ENCODE results near the gene SLC25A47.

The SLC25A47 gene

DNA sequence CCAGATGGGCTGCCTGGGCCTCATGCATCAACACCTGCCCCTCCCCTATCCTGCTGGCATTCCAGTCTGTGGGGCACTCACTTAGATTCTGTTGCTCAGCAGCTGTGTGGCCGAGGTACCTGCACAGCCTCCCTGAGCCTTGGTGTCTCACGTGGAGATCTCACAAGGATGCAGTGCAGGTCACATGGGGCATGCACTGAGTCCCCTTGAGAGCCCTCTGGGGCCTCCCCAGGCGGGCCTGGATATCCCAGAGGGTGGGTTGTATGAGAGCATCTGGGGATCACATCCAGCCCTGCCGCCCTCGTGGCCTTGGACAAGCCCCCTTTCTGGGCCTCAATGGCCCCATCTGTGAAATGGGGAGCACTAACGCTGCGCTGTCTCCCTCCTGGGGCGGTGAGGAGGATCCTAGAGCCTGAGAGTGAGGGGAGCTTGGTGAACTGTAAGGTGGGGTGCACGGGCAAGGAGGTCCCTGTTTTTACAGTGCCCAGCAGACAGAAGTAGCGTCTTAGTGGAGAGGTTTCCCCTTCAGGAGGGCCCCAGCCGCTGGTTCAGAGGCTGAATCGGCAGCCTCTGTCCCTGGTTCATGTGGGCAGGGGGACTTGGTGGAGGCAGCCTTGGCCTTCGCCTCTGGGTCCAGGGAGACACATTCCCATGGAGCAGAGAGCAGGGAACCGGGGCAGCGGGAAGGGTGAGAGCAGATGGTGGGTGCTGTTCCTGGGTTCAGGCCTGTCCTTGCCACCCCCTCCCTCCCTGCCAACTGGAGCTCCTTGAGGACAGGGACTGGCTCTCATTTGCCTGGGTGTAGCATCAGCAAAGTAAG is 791 bp upstream of the SLC25A47 start:
- Histone ChIP-seq H3K27me3 (ENCODE audit: insufficient read depth, insufficient read length) (no peaks in the 10 kb centered on the region), H3K9ac (ENCODE audit: insufficient read length, low read depth) (no peak overlapping the region), H3K9me3 (ENCODE audit: insufficient read depth, low read length) (no peaks in the 10 kb centered on the region), H3K36me3 (ENCODE audit: insufficient read depth, insufficient read length, low read length) (no peaks in the 10 kb centered on the region), H3K4me1 (ENCODE audit: insufficient read depth, insufficient read length) (peaks cover 1% of the 10 kb centered on the region), H3K4me3 (ENCODE audit: insufficient read length, low read depth) (no peak overlapping the region)
- no peak for DNase-seq (ENCODE audit: low read depth, low spot score)
- TF ChIP-seq ZNF274 (IDR thresholded peaks at IDR 0.05; ENCODE audit: low read depth, low read length), result no peak
- no peak for TF ChIP-seq YY1 (IDR thresholded peaks at IDR 0.05; ENCODE audit: insufficient read depth, insufficient read length)
- TF ChIP-seq SUZ12 (IDR thresholded peaks at IDR 0.05; ENCODE audit: extremely low read depth, insufficient read depth, insufficient read length), result no peak

DNA sequence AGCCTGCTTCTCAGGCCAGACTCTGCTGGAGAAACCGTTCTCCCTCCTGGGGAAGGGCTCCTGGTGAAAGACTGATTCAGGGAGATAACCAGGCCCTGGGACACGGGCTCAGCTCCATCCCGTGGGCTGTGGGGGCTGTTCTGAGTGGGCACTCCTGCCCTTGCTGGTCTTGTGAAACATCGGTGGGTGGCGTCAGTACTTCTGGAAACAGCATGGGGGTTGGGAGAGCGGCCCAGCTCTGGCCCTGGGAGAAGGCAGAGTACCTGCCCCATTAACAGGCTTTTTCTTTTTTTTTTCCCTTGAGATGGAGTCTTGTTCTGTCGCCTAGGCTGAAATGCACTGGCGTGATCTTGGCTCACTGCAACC is 786 bp downstream of the SLC25A47 start:
- Histone ChIP-seq H3K4me1 (ENCODE audit: insufficient read depth, insufficient read length) (peaks cover 1% of the 10 kb centered on the region), H3K36me3 (ENCODE audit: insufficient read depth, insufficient read length, low read length) (no peaks in the 10 kb centered on the region), H3K27me3 (ENCODE audit: insufficient read depth, insufficient read length) (no peaks in the 10 kb centered on the region), H3K9me3 (ENCODE audit: insufficient read depth, low read length) (no peaks in the 10 kb centered on the region), H3K4me3 (ENCODE audit: insufficient read length, low read depth) (no peak overlapping the region), H3K9ac (ENCODE audit: insufficient read length, low read depth) (no peak overlapping the region)
- TF ChIP-seq ZNF274 (IDR thresholded peaks at IDR 0.05; ENCODE audit: low read depth, low read length) (no peak), SUZ12 (IDR thresholded peaks at IDR 0.05; ENCODE audit: extremely low read depth, insufficient read depth, insufficient read length) (no peak), YY1 (IDR thresholded peaks at IDR 0.05; ENCODE audit: insufficient read depth, insufficient read length) (no peak)
- DNase-seq (ENCODE audit: low read depth, low spot score), result no peak

DNA sequence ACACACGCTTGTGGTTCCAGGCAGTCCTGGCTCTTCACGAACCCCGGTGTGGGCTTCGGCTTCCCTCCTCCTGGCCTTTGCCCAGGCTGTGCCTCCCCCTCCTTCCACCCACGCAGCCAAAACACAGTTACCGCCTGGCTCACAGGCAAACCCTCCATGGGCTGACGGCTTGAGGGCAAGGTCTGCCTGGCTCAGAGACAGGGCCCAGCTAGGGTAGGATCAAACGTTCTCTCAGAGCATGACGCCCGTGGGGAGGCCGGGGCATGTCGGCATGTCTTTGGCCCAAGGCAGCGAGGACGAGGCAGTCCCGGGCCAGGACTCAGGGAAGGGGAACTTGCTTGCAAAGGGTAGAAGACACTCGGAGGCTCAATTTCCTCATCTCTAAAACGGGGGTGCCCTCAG is 2.1 kb downstream of the SLC25A47 start:
- Histone ChIP-seq H3K4me1 (ENCODE audit: insufficient read depth, insufficient read length) (peaks cover 1% of the 10 kb centered on the region), H3K4me3 (ENCODE audit: insufficient read length, low read depth) (no peak overlapping the region), H3K9ac (ENCODE audit: insufficient read length, low read depth) (no peak overlapping the region), H3K9me3 (ENCODE audit: insufficient read depth, low read length) (no peaks in the 10 kb centered on the region), H3K27me3 (ENCODE audit: insufficient read depth, insufficient read length) (no peaks in the 10 kb centered on the region), H3K36me3 (ENCODE audit: insufficient read depth, insufficient read length, low read length) (no peaks in the 10 kb centered on the region)
- DNase-seq (ENCODE audit: low read depth, low spot score), result no peak
- no peak for TF ChIP-seq SUZ12 (IDR thresholded peaks at IDR 0.05; ENCODE audit: extremely low read depth, insufficient read depth, insufficient read length)
- no peak for TF ChIP-seq YY1 (IDR thresholded peaks at IDR 0.05; ENCODE audit: insufficient read depth, insufficient read length)
- no peak for TF ChIP-seq ZNF274 (IDR thresholded peaks at IDR 0.05; ENCODE audit: low read depth, low read length)

DNA sequence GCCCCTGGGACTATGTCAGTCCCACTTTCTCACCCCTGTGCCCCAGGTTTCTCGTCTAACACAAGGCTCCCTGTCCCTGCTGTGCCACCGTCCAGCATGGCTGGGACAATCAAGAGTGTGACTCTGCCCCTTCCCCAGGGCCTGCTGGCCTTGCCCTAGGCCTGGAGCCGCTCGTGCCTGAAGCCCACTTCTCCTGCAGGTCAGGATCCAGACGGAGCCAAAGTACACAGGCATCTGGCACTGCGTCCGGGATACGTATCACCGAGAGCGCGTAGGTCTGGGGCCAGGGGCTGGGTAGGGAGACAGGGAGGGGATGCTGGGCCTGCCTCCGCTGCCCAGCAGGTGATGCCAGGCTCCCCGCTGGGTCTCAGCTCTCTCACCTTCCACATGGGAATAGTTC is 2.8 kb downstream of the SLC25A47 start:
- H3K27me3 ChIP-seq (ENCODE audit: insufficient read depth, insufficient read length), result no peaks in the 10 kb centered on the region
- H3K9me3 ChIP-seq (ENCODE audit: insufficient read depth, low read length), result no peaks in the 10 kb centered on the region
- TF ChIP-seq ZNF274 (IDR thresholded peaks at IDR 0.05; ENCODE audit: low read depth, low read length) (no peak), YY1 (IDR thresholded peaks at IDR 0.05; ENCODE audit: insufficient read depth, insufficient read length) (no peak), SUZ12 (IDR thresholded peaks at IDR 0.05; ENCODE audit: extremely low read depth, insufficient read depth, insufficient read length) (no peak)
- H3K9ac ChIP-seq (ENCODE audit: insufficient read length, low read depth), result no peak overlapping the region
- peaks cover 1% of the 10 kb centered on the region for H3K4me1 ChIP-seq (ENCODE audit: insufficient read depth, insufficient read length)
- no peak for DNase-seq (ENCODE audit: low read depth, low spot score)
- no peak overlapping the region for H3K4me3 ChIP-seq (ENCODE audit: insufficient read length, low read depth)
- H3K36me3 ChIP-seq (ENCODE audit: insufficient read depth, insufficient read length, low read length), result no peaks in the 10 kb centered on the region

DNA sequence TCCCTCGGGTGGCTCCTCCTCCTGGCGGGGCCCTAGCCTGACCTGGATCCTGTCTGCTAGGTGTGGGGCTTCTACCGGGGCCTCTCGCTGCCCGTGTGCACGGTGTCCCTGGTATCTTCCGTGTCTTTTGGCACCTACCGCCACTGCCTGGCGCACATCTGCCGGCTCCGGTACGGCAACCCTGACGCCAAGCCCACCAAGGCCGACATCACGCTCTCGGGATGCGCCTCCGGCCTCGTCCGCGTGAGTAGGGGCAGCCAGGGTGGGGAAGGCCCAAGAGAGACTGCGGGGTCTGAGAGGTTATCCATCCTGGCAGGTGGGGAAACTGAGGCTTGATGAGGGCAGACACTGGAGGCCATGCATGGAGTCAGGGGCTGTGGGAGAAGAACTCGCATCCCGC is 4.0 kb downstream of the SLC25A47 start:
- H3K27me3 ChIP-seq (ENCODE audit: insufficient read depth, insufficient read length), result no peaks in the 10 kb centered on the region
- H3K9me3 ChIP-seq (ENCODE audit: insufficient read depth, low read length), result no peaks in the 10 kb centered on the region
- no peak overlapping the region for H3K4me3 ChIP-seq (ENCODE audit: insufficient read length, low read depth)
- peaks cover 2% of the 10 kb centered on the region for H3K4me1 ChIP-seq (ENCODE audit: insufficient read depth, insufficient read length)
- TF ChIP-seq YY1 (IDR thresholded peaks at IDR 0.05; ENCODE audit: insufficient read depth, insufficient read length) (no peak), SUZ12 (IDR thresholded peaks at IDR 0.05; ENCODE audit: extremely low read depth, insufficient read depth, insufficient read length) (no peak), ZNF274 (IDR thresholded peaks at IDR 0.05; ENCODE audit: low read depth, low read length) (no peak)
- no peak for DNase-seq (ENCODE audit: low read depth, low spot score)
- H3K36me3 ChIP-seq (ENCODE audit: insufficient read depth, insufficient read length, low read length), result peaks cover 2% of the 10 kb centered on the region
- H3K9ac ChIP-seq (ENCODE audit: insufficient read length, low read depth), result no peak overlapping the region

DNA sequence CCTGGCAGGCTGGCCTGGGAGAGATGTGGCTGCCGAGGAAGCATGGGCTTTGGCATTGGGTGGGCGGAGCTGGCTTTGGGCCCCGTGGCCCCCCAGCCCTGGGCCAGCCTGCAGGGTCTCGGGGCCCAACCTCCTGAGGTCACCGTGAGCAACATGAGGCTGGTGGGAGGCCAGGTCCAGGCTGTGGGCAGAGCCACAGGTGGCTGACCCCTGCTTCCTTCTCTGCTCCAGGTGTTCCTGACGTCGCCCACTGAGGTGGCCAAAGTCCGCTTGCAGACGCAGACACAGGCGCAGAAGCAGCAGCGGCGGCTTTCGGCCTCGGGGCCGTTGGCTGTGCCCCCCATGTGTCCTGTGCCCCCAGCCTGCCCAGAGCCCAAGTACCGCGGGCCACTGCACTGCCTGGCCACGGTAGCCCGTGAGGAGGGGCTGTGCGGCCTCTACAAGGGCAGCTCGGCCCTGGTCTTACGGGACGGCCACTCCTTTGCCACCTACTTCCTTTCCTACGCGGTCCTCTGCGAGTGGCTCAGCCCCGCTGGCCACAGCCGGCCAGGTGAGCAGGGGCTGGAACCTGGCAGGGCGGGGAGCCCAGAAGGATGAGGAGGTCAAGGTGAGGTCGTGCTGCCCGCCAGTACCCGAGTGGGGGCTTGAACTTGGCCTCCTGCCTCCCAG is 5.5 kb downstream of the SLC25A47 start:
- Histone ChIP-seq H3K4me1 (ENCODE audit: insufficient read depth, insufficient read length) (peaks cover 4% of the 10 kb centered on the region), H3K36me3 (ENCODE audit: insufficient read depth, insufficient read length, low read length) (peaks cover 6% of the 10 kb centered on the region), H3K27me3 (ENCODE audit: insufficient read depth, insufficient read length) (no peaks in the 10 kb centered on the region)

DNA sequence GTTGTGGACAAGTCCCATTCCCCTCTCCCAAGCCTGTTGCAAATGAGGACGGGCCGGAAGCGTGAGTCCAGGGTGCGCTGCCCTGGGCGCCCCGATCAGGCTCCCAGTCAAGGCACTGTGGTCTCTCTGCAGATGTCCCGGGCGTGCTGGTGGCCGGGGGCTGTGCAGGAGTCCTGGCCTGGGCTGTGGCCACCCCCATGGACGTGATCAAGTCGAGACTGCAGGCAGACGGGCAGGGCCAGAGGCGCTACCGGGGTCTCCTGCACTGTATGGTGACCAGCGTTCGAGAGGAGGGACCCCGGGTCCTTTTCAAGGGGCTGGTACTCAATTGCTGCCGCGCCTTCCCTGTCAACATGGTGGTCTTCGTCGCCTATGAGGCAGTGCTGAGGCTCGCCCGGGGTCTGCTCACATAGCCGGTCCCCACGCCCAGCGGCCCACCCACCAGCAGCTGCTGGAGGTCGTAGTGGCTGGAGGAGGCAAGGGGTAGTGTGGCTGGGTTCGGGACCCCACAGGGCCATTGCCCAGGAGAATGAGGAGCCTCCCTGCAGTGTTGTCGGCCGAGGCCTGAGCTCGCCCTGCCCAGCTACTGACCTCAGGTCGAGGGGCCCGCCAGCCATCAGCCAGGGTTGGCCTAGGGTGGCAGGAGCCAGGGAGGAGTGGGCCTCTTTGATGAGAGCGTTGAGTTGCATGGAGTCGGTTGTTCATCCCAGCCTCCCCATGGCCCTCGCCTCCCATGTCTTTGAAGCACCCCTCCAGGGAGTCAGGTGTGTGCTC is 6.3 kb downstream of the SLC25A47 start:
- no peak for TF ChIP-seq YY1 (IDR thresholded peaks at IDR 0.05; ENCODE audit: insufficient read depth, insufficient read length)
- no peak for TF ChIP-seq ZNF274 (IDR thresholded peaks at IDR 0.05; ENCODE audit: low read depth, low read length)
- no peak for TF ChIP-seq SUZ12 (IDR thresholded peaks at IDR 0.05; ENCODE audit: extremely low read depth, insufficient read depth, insufficient read length)
- Histone ChIP-seq H3K9ac (ENCODE audit: insufficient read length, low read depth) (no peak overlapping the region), H3K9me3 (ENCODE audit: insufficient read depth, low read length) (no peaks in the 10 kb centered on the region), H3K36me3 (ENCODE audit: insufficient read depth, insufficient read length, low read length) (peaks cover 12% of the 10 kb centered on the region), H3K27me3 (ENCODE audit: insufficient read depth, insufficient read length) (no peaks in the 10 kb centered on the region), H3K4me3 (ENCODE audit: insufficient read length, low read depth) (no peak overlapping the region), H3K4me1 (ENCODE audit: insufficient read depth, insufficient read length) (peaks cover 3% of the 10 kb centered on the region)
- no peak for DNase-seq (ENCODE audit: low read depth, low spot score)

More for the DNA sequence above, 5.5 kb downstream of the SLC25A47 start:
- no peak overlapping the region for H3K4me3 ChIP-seq (ENCODE audit: insufficient read length, low read depth)
- H3K9ac ChIP-seq (ENCODE audit: insufficient read length, low read depth), result no peak overlapping the region
- H3K9me3 ChIP-seq (ENCODE audit: insufficient read depth, low read length), result no peaks in the 10 kb centered on the region
- TF ChIP-seq SUZ12 (IDR thresholded peaks at IDR 0.05; ENCODE audit: extremely low read depth, insufficient read depth, insufficient read length) (no peak), ZNF274 (IDR thresholded peaks at IDR 0.05; ENCODE audit: low read depth, low read length) (no peak)
- no peak for DNase-seq (ENCODE audit: low read depth, low spot score)

All from NT2/D1 (cell line).